ENCODE measurements around the gene SNX32.

The SNX32 gene

GRCh38 chr11:65869643-65870306 lies 36.0 kb downstream of the SNX32 start:
- no peaks in the 10 kb centered on the region; the same call in 1 of the 2 replicates for H3K36me3 ChIP-seq (replicated peaks; ENCODE audit: insufficient read depth, low read length)

GRCh38 chr11:65870307-65870658 lies 36.5 kb downstream of the SNX32 start:
- Histone ChIP-seq H3F3A (ENCODE audit: insufficient read depth, low read length) (no peaks in the 10 kb centered on the region; the same call in 1 of the 2 replicates), H4K20me1 (ENCODE audit: insufficient read depth, low read length) (no peaks in the 10 kb centered on the region), H3K79me2 (ENCODE audit: low read length) (no peaks in the 10 kb centered on the region), H3K4me1 (ENCODE audit: low read length) (0 out of 2 replicates have a peak, but pooled peaks cover 4% of the 10 kb centered on the region), H3K27ac (ENCODE audit: low read length) (no peak overlapping the region), H3K4me3 (ENCODE audit: low read length) (no peak overlapping the region), H3K9me3 (replicated peaks; ENCODE audit: insufficient read depth, low read length) (no peaks in the 10 kb centered on the region), H3K4me2 (ENCODE audit: low read depth, low read length) (no peak overlapping the region), H3K9ac (ENCODE audit: low read length) (no peak overlapping the region), H3K36me3 (replicated peaks; ENCODE audit: insufficient read depth, low read length) (no peaks in the 10 kb centered on the region), H3K9me2 (replicated peaks; ENCODE audit: insufficient read depth, low read length) (no peaks in the 10 kb centered on the region), H3K27me3 (replicated peaks; ENCODE audit: insufficient read depth, low read length) (no peaks in the 10 kb centered on the region), H2AFZ (ENCODE audit: low read length) (no peak overlapping the region)
- TF ChIP-seq CTCF (IDR thresholded peaks at IDR 0.05; ENCODE audit: low read length) (no peak), EZH2phosphoT487 (IDR thresholded peaks at IDR 0.05; ENCODE audit: low read length) (no peak), EZH2 (optimal IDR thresholded peaks at IDR 0.05; ENCODE audit: low read depth, low read length) (no peak)
- DNase-seq = no peak

More at GRCh38 chr11:65869643-65870306, 36.0 kb downstream of the SNX32 start:
- Histone ChIP-seq H3F3A (ENCODE audit: insufficient read depth, low read length) (no peaks in the 10 kb centered on the region; the same call in 1 of the 2 replicates), H3K27me3 (replicated peaks; ENCODE audit: insufficient read depth, low read length) (no peaks in the 10 kb centered on the region), H3K4me3 (ENCODE audit: low read length) (no peak overlapping the region), H3K9me2 (replicated peaks; ENCODE audit: insufficient read depth, low read length) (no peaks in the 10 kb centered on the region), H3K9ac (ENCODE audit: low read length) (no peak overlapping the region), H4K20me1 (ENCODE audit: insufficient read depth, low read length) (no peaks in the 10 kb centered on the region), H2AFZ (ENCODE audit: low read length) (no peak overlapping the region), H3K27ac (ENCODE audit: low read length) (no peak overlapping the region), H3K4me1 (ENCODE audit: low read length) (0 out of 2 replicates have a peak, but pooled peaks cover 4% of the 10 kb centered on the region), H3K79me2 (ENCODE audit: low read length) (no peaks in the 10 kb centered on the region), H3K4me2 (ENCODE audit: low read depth, low read length) (no peak overlapping the region), H3K9me3 (replicated peaks; ENCODE audit: insufficient read depth, low read length) (no peaks in the 10 kb centered on the region)
- no peak for DNase-seq
- TF ChIP-seq EZH2phosphoT487 (IDR thresholded peaks at IDR 0.05; ENCODE audit: low read length) = no peak

GRCh38 chr11:65870706-65871681 lies 37.2 kb downstream of the SNX32 start:
- H3K27ac ChIP-seq (ENCODE audit: low read length) = no peak overlapping the region

More at GRCh38 chr11:65870706-65871681, 37.2 kb downstream of the SNX32 start:
- Histone ChIP-seq H3K9ac (ENCODE audit: low read length) (no peak overlapping the region), H2AFZ (ENCODE audit: low read length) (no peak overlapping the region), H3F3A (ENCODE audit: insufficient read depth, low read length) (no peaks in the 10 kb centered on the region; the same call in 1 of the 2 replicates), H3K79me2 (ENCODE audit: low read length) (no peaks in the 10 kb centered on the region), H3K9me3 (replicated peaks; ENCODE audit: insufficient read depth, low read length) (no peaks in the 10 kb centered on the region), H3K4me2 (ENCODE audit: low read depth, low read length) (no peak overlapping the region), H3K4me3 (ENCODE audit: low read length) (no peak overlapping the region), H3K27me3 (replicated peaks; ENCODE audit: insufficient read depth, low read length) (no peaks in the 10 kb centered on the region), H4K20me1 (ENCODE audit: insufficient read depth, low read length) (no peaks in the 10 kb centered on the region), H3K36me3 (replicated peaks; ENCODE audit: insufficient read depth, low read length) (no peaks in the 10 kb centered on the region), H3K9me2 (replicated peaks; ENCODE audit: insufficient read depth, low read length) (no peaks in the 10 kb centered on the region), H3K4me1 (ENCODE audit: low read length) (0 out of 2 replicates have a peak, but pooled peaks cover 4% of the 10 kb centered on the region)
- TF ChIP-seq CTCF (IDR thresholded peaks at IDR 0.05; ENCODE audit: low read length) = no peak
- no peak for TF ChIP-seq EZH2 (optimal IDR thresholded peaks at IDR 0.05; ENCODE audit: low read depth, low read length)
- TF ChIP-seq EZH2phosphoT487 (IDR thresholded peaks at IDR 0.05; ENCODE audit: low read length) = no peak
- peak; percentile 3 for DNase-seq
